HepG2 (cell line): ENCODE measurements around the gene ADARB1. TPM values are rescaled to one million over a fixed set of nuclear protein-coding genes. Genes with fewer than 3 reads are reported as not detected.
A peak's percentile ranks its signal among the peaks of the same experiment; 100 is the strongest.

ENCODE experiments used
- FOXM1 ChIP-seq: sonication (generic); formaldehyde crosslinking; IDR thresholded peaks from 2 replicates; pipeline ENCODE4 v1.5.0; 2020; ENCODE audit warnings: missing genetic modification reagents
- MIXL1 ChIP-seq: IDR thresholded peaks from 2 replicates; pipeline ENCODE4 v1.6.1; 2016
- NFE2L2 ChIP-seq: fragments of 150-350 bp; IDR thresholded peaks from 2 replicates; pipeline ENCODE4 v1.6.1; 2014; ENCODE audit warnings: low read length
- NR2F6 ChIP-seq, 2 experiments: IDR thresholded peaks; 2 replicates each; pipeline ENCODE4 v1.6.1; 2016; ENCODE audit warnings: antibody characterized with exemption in 1 of 2, mild to moderate bottlenecking in 1 of 2
- PCBP1 ChIP-seq: fragments of 200-400 bp; formaldehyde crosslinking; IDR thresholded peaks from 2 replicates; pipeline ENCODE4 v1.6.1; 2017; ENCODE audit warnings: mild to moderate bottlenecking, low read depth, low read length, borderline replicate concordance
- PRPF4 ChIP-seq: fragments of 200-400 bp; formaldehyde crosslinking; IDR thresholded peaks from 2 replicates; pipeline ENCODE4 v1.6.1; 2016; ENCODE audit warnings: low read length, low read depth; ENCODE audit not compliant: poor library complexity, severe bottlenecking
- RXRA ChIP-seq: sonication (generic); formaldehyde crosslinking; IDR thresholded peaks from 2 replicates; pipeline ENCODE4 v1.5.1; 2020; ENCODE audit warnings: missing genetic modification reagents
- TARDBP ChIP-seq: sonication (generic); formaldehyde crosslinking; IDR thresholded peaks from 2 replicates; pipeline ENCODE4 v1.8.0; 2022; ENCODE audit warnings: mild to moderate bottlenecking, missing genetic modification reagents
- TRIM24 ChIP-seq: sonication (generic); formaldehyde crosslinking; IDR thresholded peaks from 2 replicates; pipeline ENCODE4 v1.8.0; 2022; ENCODE audit warnings: mild to moderate bottlenecking, missing genetic modification reagents
- ZBTB21 ChIP-seq: sonication (generic); formaldehyde crosslinking; IDR thresholded peaks from 2 replicates; pipeline ENCODE4 v1.4.0; 2020; ENCODE audit warnings: missing genetic modification reagents
- ZBTB26 ChIP-seq: IDR thresholded peaks from 2 replicates; pipeline ENCODE4 v1.6.1; 2016; ENCODE audit warnings: missing compliant biosample characterization, missing genetic modification reagents, borderline replicate concordance
- ZBTB4 ChIP-seq: sonication (generic); formaldehyde crosslinking; IDR thresholded peaks from 2 replicates; pipeline ENCODE4 v1.4.0; 2020; ENCODE audit warnings: missing genetic modification reagents, mild to moderate bottlenecking, borderline replicate concordance
- ZFP37 ChIP-seq: sonication (generic); formaldehyde crosslinking; IDR thresholded peaks from 2 replicates; pipeline ENCODE4 v1.4.0; 2020; ENCODE audit warnings: missing genetic modification reagents, borderline replicate concordance
- ZIK1 ChIP-seq: sonication (generic); formaldehyde crosslinking; IDR thresholded peaks from 2 replicates; pipeline ENCODE4 v1.5.0; 2020; ENCODE audit warnings: mild to moderate bottlenecking, low read depth, missing genetic modification reagents, borderline replicate concordance
- ZNF160 ChIP-seq: sonication (generic); formaldehyde crosslinking; IDR thresholded peaks from 2 replicates; pipeline ENCODE4 v1.8.0; 2022; ENCODE audit warnings: mild to moderate bottlenecking, inconsistent platforms, missing genetic modification reagents
- ZNF276 ChIP-seq: sonication (generic); formaldehyde crosslinking; IDR thresholded peaks from 2 replicates; pipeline ENCODE4 v1.4.0; 2020; ENCODE audit warnings: mild to moderate bottlenecking, low read depth, missing genetic modification reagents
- polyA plus RNA-seq, 8 experiments: library from polyadenylated mRNA; depleted of rRNA in 3 of 8; stranded (reverse) in 7 of 8; unstranded in 1 of 8; fragments of >200 nt; fragmentation: Illumina TruSeq in 4 of 8; extraction: Trizol in 4 of 8; gene quantifications; 2 replicates each; pipeline versions ENCODE4 v1.2.1 to v1.2.3, GENCODE V29; 2011 to 2016; ENCODE audit warnings: low read depth in 4 of 8, missing spikeins in 1 of 8, mixed read lengths in 1 of 8; ENCODE audit not compliant: insufficient read depth in 1 of 8
- total RNA-seq, 5 experiments: library from RNA; depleted of rRNA; stranded (reverse); fragments of >200 nt; fragmentation: Illumina TruSeq; extraction: Trizol; gene quantifications; 2 replicates each; pipeline ENCODE4 v1.2.3, GENCODE V29; 2016; ENCODE audit warnings: low read depth in 1 of 5

ADARB1 gene
- total and polyA plus RNA-seq, 2 of the 13 experiments (the other 11 are each of a cell fraction or from before 2014, with no cell fraction given) = 6.6 to 10.0 TPM

GRCh38 chr21:45040157-45040711 is 34.1 kb upstream of the ADARB1 start (continued):
- no peak for TF ChIP-seq ZIK1 (CRISPR knock-in tag)
- no peak for TF ChIP-seq TRIM24
- TF ChIP-seq RXRA = no peak
- no peak for TF ChIP-seq ZBTB26 (CRISPR knock-in tag)
- no peak for TF ChIP-seq FOXM1 (CRISPR knock-in tag)
- no peak for TF ChIP-seq ZNF160 (CRISPR knock-in tag)
- no peak for TF ChIP-seq ZBTB4
- TF ChIP-seq PCBP1 = no peak
- no peak for TF ChIP-seq ZFP37 (CRISPR knock-in tag)
- TF ChIP-seq MIXL1 (CRISPR knock-in tag) = no peak
- no peak for TF ChIP-seq NFE2L2
- TF ChIP-seq PRPF4 = no peak
- TF ChIP-seq ZNF276 (CRISPR knock-in tag) = no peak
- TF ChIP-seq TARDBP (CRISPR knock-in tag) = no peak
- TF ChIP-seq ZBTB21 = no peak
- TF ChIP-seq NR2F6 (IDR thresholded peaks at IDR 0.05) = peak; percentile 35; the same call in 1 of the 2 replicates
- TF ChIP-seq NR2F6 (CRISPR knock-in tag; IDR thresholded peaks at IDR 0.05) = 0 out of 2 replicates have a peak, but pooled peaks have one; percentile 8
